ENCODE data around the gene KLHL3.
A peak's percentile ranks its signal among the peaks of the same experiment; 100 is the strongest.

Gene KLHL3

GRCh38 chr5:137752905-137753690, 17.2 kb upstream of the KLHL3 start:
- Histone ChIP-seq H4K91ac (ENCODE audit: low read depth, low read length, poor library complexity) (no peak overlapping the region), H2BK12ac (ENCODE audit: low read length) (no peak overlapping the region), H3K14ac (ENCODE audit: low read length) (peak overlapping the region; percentile 98), H4K8ac (ENCODE audit: low read depth, low read length) (no peak overlapping the region), H2AFZ (ENCODE audit: low read length) (peak overlapping the region; percentile 90), H3K4me3 (ENCODE audit: low read length in 2 of 2) (peak overlapping the region; percentile 92 to 100), H2BK5ac (ENCODE audit: low read length) (peak overlapping the region; percentile 99), H3K4me1 (ENCODE audit: control insufficient read depth in 2 of 2, insufficient read depth in 1 of 2, low read depth in 1 of 2, low read length in 2 of 2) (peaks cover 0 to 8% of the 10 kb centered on the region in 2 donors), H3K79me1 (ENCODE audit: low read depth, low read length) (no peaks in the 10 kb centered on the region), H3K27ac (replicated peaks; ENCODE audit: low read length) (peak overlapping the region; percentile 46), H3K36me3 (replicated peaks in 1 of 2; ENCODE audit: control insufficient read depth in 2 of 2, insufficient read depth in 2 of 2, low read length in 2 of 2) (peaks cover 4 to 42% of the 10 kb centered on the region in 2 donors), H2BK15ac (ENCODE audit: low read length) (no peak overlapping the region), H3K9me3 (replicated peaks in 1 of 2; ENCODE audit: control insufficient read depth in 2 of 2, insufficient read depth in 1 of 2, low read depth in 1 of 2, low read length in 2 of 2) (no peaks in the 10 kb centered on the region), H3K18ac (ENCODE audit: low read length) (peak overlapping the region; percentile 99), H2BK120ac (ENCODE audit: low read depth, low read length) (peak overlapping the region; percentile 73), H3K27me3 (ENCODE audit: control insufficient read depth in 3 of 3, insufficient read depth in 3 of 3, low read depth in 1 of 3, low read length in 3 of 3) (peaks cover 0 to 8% (median 0%) of the 10 kb centered on the region in 3 experiments), H2AK5ac (ENCODE audit: low read depth, low read length) (peak overlapping the region; percentile 100), H3K4me2 (ENCODE audit: insufficient read depth, low read length, poor library complexity, severe bottlenecking) (peak overlapping the region; percentile 47), H3K4ac (ENCODE audit: low read length) (peak overlapping the region; percentile 14), H3K9ac (ENCODE audit: low read depth, low read length, poor library complexity) (peak overlapping the region; percentile 100), H3K23ac (ENCODE audit: low read depth, low read length, poor library complexity) (peak overlapping the region; percentile 97)
- peak; percentile 11 for DNase-seq (ENCODE audit: low spot score)
- WGBS, 2 donors (ENCODE audit: extremely low coverage in 2 of 2, insufficient read length in 2 of 2, insufficient replicate concordance in 1 of 2), result no CpG with 5 or more reads among the region's 63 CpGs

- no peak overlapping the region for H2BK12ac ChIP-seq (ENCODE audit: low read length)
- peak; percentile 45 for DNase-seq (ENCODE audit: low spot score)
- H3K9me3 ChIP-seq (replicated peaks in 1 of 2; ENCODE audit: control insufficient read depth in 2 of 2, insufficient read depth in 1 of 2, low read depth in 1 of 2, low read length in 2 of 2), result no peaks in the 10 kb centered on the region
- H3K79me1 ChIP-seq (ENCODE audit: low read depth, low read length), result no peaks in the 10 kb centered on the region
- no peak overlapping the region for H2AK5ac ChIP-seq (ENCODE audit: low read depth, low read length)
- no peak overlapping the region for H2BK120ac ChIP-seq (ENCODE audit: low read depth, low read length)
- no CpG with 5 or more reads among the region's 7 CpGs for WGBS, 2 donors (ENCODE audit: extremely low coverage in 2 of 2, insufficient read length in 2 of 2, insufficient replicate concordance in 1 of 2)
- no peak overlapping the region for H2BK15ac ChIP-seq (ENCODE audit: low read length)
- H3K14ac ChIP-seq (ENCODE audit: low read length), result no peak overlapping the region
- no peak overlapping the region for H3K27ac ChIP-seq (replicated peaks; ENCODE audit: low read length)
- H3K18ac ChIP-seq (ENCODE audit: low read length), result no peak overlapping the region
- no peak overlapping the region for H4K8ac ChIP-seq (ENCODE audit: low read depth, low read length)
- peaks cover 0 to 8% of the 10 kb centered on the region in 2 donors for H3K4me1 ChIP-seq (ENCODE audit: control insufficient read depth in 2 of 2, insufficient read depth in 1 of 2, low read depth in 1 of 2, low read length in 2 of 2)
- peak overlapping the region; percentile 77 to 100 for H3K4me3 ChIP-seq (ENCODE audit: low read length in 2 of 2)
- H3K36me3 ChIP-seq (replicated peaks in 1 of 2; ENCODE audit: control insufficient read depth in 2 of 2, insufficient read depth in 2 of 2, low read length in 2 of 2), result peaks cover 4 to 42% of the 10 kb centered on the region in 2 donors
- H3K4me2 ChIP-seq (ENCODE audit: insufficient read depth, low read length, poor library complexity, severe bottlenecking), result peak overlapping the region; percentile 56
- no peak overlapping the region for H4K91ac ChIP-seq (ENCODE audit: low read depth, low read length, poor library complexity)
- H3K9ac ChIP-seq (ENCODE audit: low read depth, low read length, poor library complexity), result no peak overlapping the region
- no peak overlapping the region for H3K23ac ChIP-seq (ENCODE audit: low read depth, low read length, poor library complexity)
- no peak overlapping the region for H2AFZ ChIP-seq (ENCODE audit: low read length)
- peaks cover 0 to under 1% (median 0%) of the 10 kb centered on the region in 3 experiments for H3K27me3 ChIP-seq (ENCODE audit: control insufficient read depth in 3 of 3, insufficient read depth in 3 of 3, low read depth in 1 of 3, low read length in 3 of 3)
- no peak overlapping the region for H3K4ac ChIP-seq (ENCODE audit: low read length)
- H2BK5ac ChIP-seq (ENCODE audit: low read length), result no peak overlapping the region
Measured at GRCh38 chr5:137751869-137752491, 16.1 kb upstream of the KLHL3 start.

- H3K4ac ChIP-seq (ENCODE audit: low read length), result no peak overlapping the region
- no peak overlapping the region for H2AFZ ChIP-seq (ENCODE audit: low read length)
- H2BK5ac ChIP-seq (ENCODE audit: low read length), result no peak overlapping the region
- no peak overlapping the region for H2AK5ac ChIP-seq (ENCODE audit: low read depth, low read length)
- peaks cover 4 to 42% of the 10 kb centered on the region in 2 donors for H3K36me3 ChIP-seq (replicated peaks in 1 of 2; ENCODE audit: control insufficient read depth in 2 of 2, insufficient read depth in 2 of 2, low read length in 2 of 2)
- H3K4me1 ChIP-seq (ENCODE audit: control insufficient read depth in 2 of 2, insufficient read depth in 1 of 2, low read depth in 1 of 2, low read length in 2 of 2), result peaks cover 0 to 8% of the 10 kb centered on the region in 2 donors
- no peak overlapping the region for H2BK15ac ChIP-seq (ENCODE audit: low read length)
- H3K79me1 ChIP-seq (ENCODE audit: low read depth, low read length), result no peaks in the 10 kb centered on the region
- no peak overlapping the region for H3K27ac ChIP-seq (replicated peaks; ENCODE audit: low read length)
- no CpG with 5 or more reads among the region's 1 CpG for WGBS, 2 donors (ENCODE audit: extremely low coverage in 2 of 2, insufficient read length in 2 of 2, insufficient replicate concordance in 1 of 2)
- H2BK12ac ChIP-seq (ENCODE audit: low read length), result no peak overlapping the region
- no peak overlapping the region for H3K18ac ChIP-seq (ENCODE audit: low read length)
- no peaks in the 10 kb centered on the region for H3K27me3 ChIP-seq (ENCODE audit: control insufficient read depth in 3 of 3, insufficient read depth in 3 of 3, low read depth in 1 of 3, low read length in 3 of 3)
- H2BK120ac ChIP-seq (ENCODE audit: low read depth, low read length), result no peak overlapping the region
- H3K23ac ChIP-seq (ENCODE audit: low read depth, low read length, poor library complexity), result no peak overlapping the region
- H3K9ac ChIP-seq (ENCODE audit: low read depth, low read length, poor library complexity), result no peak overlapping the region
- H4K8ac ChIP-seq (ENCODE audit: low read depth, low read length), result no peak overlapping the region
- no peak overlapping the region for H3K4me3 ChIP-seq (ENCODE audit: low read length in 2 of 2)
- H3K4me2 ChIP-seq (ENCODE audit: insufficient read depth, low read length, poor library complexity, severe bottlenecking), result no peak overlapping the region
- DNase-seq (ENCODE audit: low spot score), result no peak
- H3K9me3 ChIP-seq (replicated peaks in 1 of 2; ENCODE audit: control insufficient read depth in 2 of 2, insufficient read depth in 1 of 2, low read depth in 1 of 2, low read length in 2 of 2), result no peaks in the 10 kb centered on the region
- no peak overlapping the region for H3K14ac ChIP-seq (ENCODE audit: low read length)
- H4K91ac ChIP-seq (ENCODE audit: low read depth, low read length, poor library complexity), result no peak overlapping the region
Measured at GRCh38 chr5:137750436-137750835, 14.5 kb upstream of the KLHL3 start.

DNA sequence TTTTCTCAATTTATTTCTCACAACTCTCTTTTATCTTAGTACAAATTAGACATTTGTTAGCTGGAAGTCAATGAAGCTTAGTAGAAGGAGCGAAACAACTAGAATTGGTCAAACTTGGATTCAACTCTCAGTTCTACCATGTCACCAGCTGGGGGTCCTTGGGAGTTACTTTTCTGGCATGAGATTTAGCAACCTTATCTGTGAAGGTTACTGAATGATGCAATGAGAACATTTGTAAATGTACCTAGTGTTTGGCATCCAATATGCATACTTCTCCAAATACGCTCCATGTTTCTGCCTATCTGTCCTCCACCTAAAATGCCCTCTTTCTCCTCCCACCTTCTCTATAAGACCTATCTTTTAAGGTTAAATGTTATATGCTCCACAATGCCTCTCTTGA, 12.0 kb upstream of the KLHL3 start:
- Histone ChIP-seq H4K8ac (ENCODE audit: low read depth, low read length) (no peak overlapping the region), H2BK120ac (ENCODE audit: low read depth, low read length) (no peak overlapping the region), H2BK15ac (ENCODE audit: low read length) (no peak overlapping the region), H3K9ac (ENCODE audit: low read depth, low read length, poor library complexity) (no peak overlapping the region), H2AK5ac (ENCODE audit: low read depth, low read length) (no peak overlapping the region), H3K4ac (ENCODE audit: low read length) (no peak overlapping the region), H3K23ac (ENCODE audit: low read depth, low read length, poor library complexity) (no peak overlapping the region), H3K4me3 (ENCODE audit: low read length in 2 of 2) (no peak overlapping the region), H3K9me3 (replicated peaks in 1 of 2; ENCODE audit: control insufficient read depth in 2 of 2, insufficient read depth in 1 of 2, low read depth in 1 of 2, low read length in 2 of 2) (no peaks in the 10 kb centered on the region), H3K14ac (ENCODE audit: low read length) (no peak overlapping the region), H2BK12ac (ENCODE audit: low read length) (no peak overlapping the region), H3K79me1 (ENCODE audit: low read depth, low read length) (no peaks in the 10 kb centered on the region), H3K36me3 (replicated peaks in 1 of 2; ENCODE audit: control insufficient read depth in 2 of 2, insufficient read depth in 2 of 2, low read length in 2 of 2) (peaks cover 1 to 36% of the 10 kb centered on the region in 2 donors), H3K4me2 (ENCODE audit: insufficient read depth, low read length, poor library complexity, severe bottlenecking) (no peak overlapping the region), H2AFZ (ENCODE audit: low read length) (no peak overlapping the region), H3K4me1 (ENCODE audit: control insufficient read depth in 2 of 2, insufficient read depth in 1 of 2, low read depth in 1 of 2, low read length in 2 of 2) (peaks cover 0 to 5% of the 10 kb centered on the region in 2 donors), H2BK5ac (ENCODE audit: low read length) (no peak overlapping the region), H3K27ac (replicated peaks; ENCODE audit: low read length) (no peak overlapping the region), H3K27me3 (ENCODE audit: control insufficient read depth in 3 of 3, insufficient read depth in 3 of 3, low read depth in 1 of 3, low read length in 3 of 3) (no peaks in the 10 kb centered on the region), H4K91ac (ENCODE audit: low read depth, low read length, poor library complexity) (no peak overlapping the region), H3K18ac (ENCODE audit: low read length) (no peak overlapping the region)
- WGBS, 2 donors (ENCODE audit: extremely low coverage in 2 of 2, insufficient read length in 2 of 2, insufficient replicate concordance in 1 of 2), result no CpG with 5 or more reads among the region's 2 CpGs
- DNase-seq (ENCODE audit: low spot score), result no peak

Measured in neuronal stem cell (in vitro differentiated cells).